NCI-H526 treated with DMSO at 0.1 percent for 48 hours (cell line): ENCODE data around the gene AKAP13.

Experiments used
- DNase-seq: peaks from one replicate; lab custom pipeline; 2025; lab: John Stamatoyannopoulos, UW

Gene AKAP13

GRCh38 chr15:85756411-85757072 lies 376.1 kb downstream of the AKAP13 start:
- no peak for DNase-seq

- no peak for DNase-seq
These were observed 376.9 kb downstream of the AKAP13 start for GRCh38 chr15:85757073-85757938.

- DNase-seq: no peak
These were observed 377.7 kb downstream of the AKAP13 start for GRCh38 chr15:85757939-85758654.

- no peak for DNase-seq
These were observed 378.2 kb downstream of the AKAP13 start for GRCh38 chr15:85758655-85758978.

GRCh38 chr15:85759376-85759775 lies 379.0 kb downstream of the AKAP13 start:
- no peak for DNase-seq

GRCh38 chr15:85760049-85760448 lies 379.6 kb downstream of the AKAP13 start:
- no peak for DNase-seq

GRCh38 chr15:85760531-85761371 lies 380.3 kb downstream of the AKAP13 start:
- no peak for DNase-seq

- no peak for DNase-seq
These were observed 381.2 kb downstream of the AKAP13 start for GRCh38 chr15:85761635-85762034.

- DNase-seq: no peak
These were observed 381.8 kb downstream of the AKAP13 start for GRCh38 chr15:85762039-85762755.

GRCh38 chr15:85762756-85763127 lies 382.3 kb downstream of the AKAP13 start:
- no peak for DNase-seq

- no peak for DNase-seq
These were observed 382.8 kb downstream of the AKAP13 start for GRCh38 chr15:85763157-85763556.

- no peak for DNase-seq
These were observed 383.6 kb downstream of the AKAP13 start for GRCh38 chr15:85763673-85764633.

GRCh38 chr15:85764649-85765277 lies 384.4 kb downstream of the AKAP13 start:
- no peak for DNase-seq

- DNase-seq: no peak
These were observed 385.8 kb downstream of the AKAP13 start for GRCh38 chr15:85766001-85766831.

GRCh38 chr15:85767785-85768529 lies 387.6 kb downstream of the AKAP13 start:
- DNase-seq: no peak

- no peak for DNase-seq
These were observed 388.3 kb downstream of the AKAP13 start for GRCh38 chr15:85768595-85769168.

- DNase-seq: no peak
These were observed 388.9 kb downstream of the AKAP13 start for GRCh38 chr15:85769182-85769900.
